ENCODE results near the gene IL17RE.
A peak's percentile ranks its signal among the peaks of the same experiment; 100 is the strongest.

The IL17RE gene

DNA sequence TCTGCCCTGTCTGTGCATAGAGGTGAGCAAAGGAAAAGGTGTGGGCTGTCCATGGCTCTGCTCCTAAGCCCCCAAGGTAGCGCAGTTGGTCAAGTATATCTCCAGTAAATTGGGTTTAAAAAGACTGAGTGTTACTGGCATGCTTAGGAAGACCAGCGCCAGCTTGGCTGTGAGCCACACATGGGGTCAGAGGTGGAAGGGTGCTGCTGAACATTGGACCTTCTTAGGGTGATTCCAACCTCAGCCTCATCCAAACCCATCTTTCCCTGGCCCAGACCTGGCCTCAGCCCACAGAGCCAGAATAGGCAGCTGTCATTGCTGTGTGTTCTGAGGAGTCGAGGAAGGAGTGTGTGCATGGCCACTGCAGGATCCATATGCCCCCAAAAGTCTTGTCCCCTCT lies 5.6 kb downstream of the IL17RE start:
- no peak for DNase-seq

DNA sequence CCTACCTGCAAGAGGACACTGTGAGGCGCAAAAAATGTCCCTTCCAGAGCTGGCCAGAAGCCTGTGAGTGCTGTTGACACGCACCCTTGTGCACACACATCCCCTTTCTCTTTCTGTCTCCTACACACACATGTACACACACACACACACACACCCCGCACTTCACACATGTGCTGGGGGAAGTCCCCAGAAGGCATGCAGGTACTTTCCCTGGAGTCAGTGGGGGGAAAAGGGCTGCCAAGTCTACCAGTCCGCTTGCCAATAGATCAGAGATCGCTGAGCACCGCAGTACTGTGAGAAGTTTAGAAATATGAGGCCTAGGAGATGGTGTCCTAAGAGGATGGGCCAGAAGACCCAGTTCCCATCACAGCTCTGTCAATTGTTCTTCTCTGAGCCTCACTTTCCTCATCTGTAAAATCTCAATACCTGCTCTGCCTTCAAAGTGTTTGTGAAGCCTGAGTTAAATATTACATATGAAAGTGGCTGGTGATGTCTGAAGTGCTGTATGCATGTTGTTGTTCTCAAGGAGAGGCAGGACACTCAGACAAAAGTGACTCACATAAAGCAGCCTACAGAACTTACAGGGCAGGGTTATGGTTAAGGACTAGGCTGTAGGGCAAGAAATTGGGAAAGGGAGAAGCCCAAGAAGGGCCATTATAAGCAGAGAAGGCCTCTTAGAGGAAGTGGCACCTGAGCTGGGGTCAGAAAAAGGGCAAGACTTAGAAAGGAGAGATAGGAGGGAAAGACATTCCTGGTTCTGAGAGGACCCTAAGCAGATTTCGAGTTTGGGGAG lies 6.8 kb downstream of the IL17RE start:
- no peak for DNase-seq

DNA sequence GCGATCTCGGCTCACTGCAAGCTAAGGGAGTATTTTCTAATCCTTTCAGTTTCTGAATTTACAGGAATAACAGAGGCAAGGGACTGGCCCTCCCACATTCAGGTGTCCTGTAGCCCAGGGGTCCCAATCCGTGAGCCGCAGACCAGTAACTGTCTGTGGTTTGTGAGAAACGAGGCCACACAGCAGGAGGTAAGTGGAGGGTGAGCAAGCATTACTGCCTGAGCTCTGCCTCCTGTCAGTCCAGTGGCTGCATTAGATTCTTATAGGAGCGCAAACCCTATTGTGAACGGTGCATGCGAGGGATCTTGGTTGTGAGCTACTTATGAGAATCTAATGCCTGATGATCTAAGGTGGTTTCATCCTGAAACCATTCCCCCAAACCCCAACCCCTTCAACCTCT lies 9.2 kb downstream of the IL17RE start:
- no peak for DNase-seq

- no peak for DNase-seq
These were observed 9.8 kb downstream of the IL17RE start for GRCh38 chr3:9912294-9912935.

GRCh38 chr3:9913601-9914000 lies 11.0 kb downstream of the IL17RE start:
- no peak for DNase-seq

- DNase-seq, result no peak
These were observed 11.4 kb downstream of the IL17RE start for GRCh38 chr3:9914011-9914410.

- DNase-seq, result no peak
These were observed 12.1 kb downstream of the IL17RE start for GRCh38 chr3:9914559-9915253.

DNA sequence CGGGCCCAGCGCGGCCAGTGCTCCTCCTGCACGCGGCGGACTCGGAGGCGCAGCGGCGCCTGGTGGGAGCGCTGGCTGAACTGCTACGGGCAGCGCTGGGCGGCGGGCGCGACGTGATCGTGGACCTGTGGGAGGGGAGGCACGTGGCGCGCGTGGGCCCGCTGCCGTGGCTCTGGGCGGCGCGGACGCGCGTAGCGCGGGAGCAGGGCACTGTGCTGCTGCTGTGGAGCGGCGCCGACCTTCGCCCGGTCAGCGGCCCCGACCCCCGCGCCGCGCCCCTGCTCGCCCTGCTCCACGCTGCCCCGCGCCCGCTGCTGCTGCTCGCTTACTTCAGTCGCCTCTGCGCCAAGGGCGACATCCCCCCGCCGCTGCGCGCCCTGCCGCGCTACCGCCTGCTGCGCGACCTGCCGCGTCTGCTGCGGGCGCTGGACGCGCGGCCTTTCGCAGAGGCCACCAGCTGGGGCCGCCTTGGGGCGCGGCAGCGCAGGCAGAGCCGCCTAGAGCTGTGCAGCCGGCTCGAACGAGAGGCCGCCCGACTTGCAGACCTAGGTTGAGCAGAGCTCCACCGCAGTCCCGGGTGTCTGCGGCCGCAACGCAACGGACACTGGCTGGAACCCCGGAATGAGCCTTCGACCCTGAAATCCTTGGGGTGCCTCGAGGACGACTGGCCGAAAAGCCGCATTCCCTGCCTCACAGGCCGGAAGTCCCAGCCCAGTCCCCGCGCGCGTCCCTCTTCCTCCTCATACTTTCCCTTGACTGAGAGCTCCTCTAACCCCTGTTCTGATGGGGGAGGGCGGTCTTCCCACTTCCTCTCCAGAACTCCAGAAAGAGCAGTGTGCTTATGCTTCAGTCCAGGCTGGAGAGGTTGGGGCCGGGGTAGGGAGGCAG lies 12.8 kb downstream of the IL17RE start:
- DNase-seq, result peak; percentile 87

GRCh38 chr3:9916346-9916733 lies 13.7 kb downstream of the IL17RE start:
- no peak for DNase-seq

GRCh38 chr3:9916734-9917680 lies 14.4 kb downstream of the IL17RE start, which contains the start of gene IL17RC:
TSS of gene IL17RC (plus strand) at chr3:9917098. CDS start at chr3:9917316, 218 bp downstream.
- DNase-seq, result peak; percentile 94

DNA sequence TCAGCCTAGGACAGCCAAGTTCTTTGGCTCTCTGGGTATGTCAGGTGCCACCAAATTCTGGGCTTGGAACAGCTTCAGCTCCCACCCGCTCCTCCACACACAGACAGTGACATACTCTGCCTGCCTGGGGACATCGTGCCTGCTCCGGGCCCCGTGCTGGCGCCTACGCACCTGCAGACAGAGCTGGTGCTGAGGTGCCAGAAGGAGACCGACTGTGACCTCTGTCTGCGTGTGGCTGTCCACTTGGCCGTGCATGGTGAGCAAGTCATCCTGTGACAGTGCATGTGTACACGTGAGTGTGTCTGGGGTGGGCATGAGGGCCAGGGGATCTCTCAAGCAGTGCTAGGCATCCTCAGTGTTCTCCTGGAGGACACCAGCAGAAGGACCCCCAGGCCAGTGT lies 15.2 kb downstream of the IL17RE start:
- no peak for DNase-seq

- DNase-seq, result no peak
These were observed 15.8 kb downstream of the IL17RE start for GRCh38 chr3:9918261-9919038.

- no peak for DNase-seq
These were observed 25.5 kb downstream of the IL17RE start for GRCh38 chr3:9928158-9928557.

GRCh38 chr3:9930804-9931418 lies 28.3 kb downstream of the IL17RE start:
- DNase-seq, result no peak

DNA sequence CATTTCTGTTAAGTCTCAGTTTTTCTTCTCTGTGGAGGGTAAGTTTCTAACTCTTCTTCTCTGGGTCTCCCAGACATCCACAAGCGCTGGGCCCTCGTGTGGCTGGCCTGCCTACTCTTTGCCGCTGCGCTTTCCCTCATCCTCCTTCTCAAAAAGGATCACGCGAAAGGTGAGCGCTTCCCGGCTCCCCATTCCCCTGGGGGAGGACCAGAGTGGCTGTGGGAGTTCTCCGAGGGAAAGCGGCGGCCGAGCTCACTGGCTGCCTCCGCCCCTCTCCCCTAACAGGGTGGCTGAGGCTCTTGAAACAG lies 29.8 kb downstream of the IL17RE start:
- DNase-seq, result no peak

DNA sequence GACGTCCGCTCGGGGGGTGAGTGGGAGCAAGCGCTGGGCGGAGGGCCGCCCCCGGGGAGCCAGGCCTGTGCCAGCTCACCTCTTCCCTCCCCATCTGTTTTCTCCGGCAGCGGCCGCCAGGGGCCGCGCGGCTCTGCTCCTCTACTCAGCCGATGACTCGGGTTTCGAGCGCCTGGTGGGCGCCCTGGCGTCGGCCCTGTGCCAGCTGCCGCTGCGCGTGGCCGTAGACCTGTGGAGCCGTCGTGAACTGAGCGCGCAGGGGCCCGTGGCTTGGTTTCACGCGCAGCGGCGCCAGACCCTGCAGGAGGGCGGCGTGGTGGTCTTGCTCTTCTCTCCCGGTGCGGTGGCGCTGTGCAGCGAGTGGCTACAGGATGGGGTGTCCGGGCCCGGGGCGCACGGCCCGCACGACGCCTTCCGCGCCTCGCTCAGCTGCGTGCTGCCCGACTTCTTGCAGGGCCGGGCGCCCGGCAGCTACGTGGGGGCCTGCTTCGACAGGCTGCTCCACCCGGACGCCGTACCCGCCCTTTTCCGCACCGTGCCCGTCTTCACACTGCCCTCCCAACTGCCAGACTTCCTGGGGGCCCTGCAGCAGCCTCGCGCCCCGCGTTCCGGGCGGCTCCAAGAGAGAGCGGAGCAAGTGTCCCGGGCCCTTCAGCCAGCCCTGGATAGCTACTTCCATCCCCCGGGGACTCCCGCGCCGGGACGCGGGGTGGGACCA lies 30.4 kb downstream of the IL17RE start:
- peak; percentile 84 for DNase-seq

- DNase-seq, result peak; percentile 96
These were observed 31.1 kb downstream of the IL17RE start, which contains the start of gene CRELD1 for GRCh38 chr3:9933561-9934234. TSS of gene CRELD1 (plus strand) at chr3:9933834. CDS start at chr3:9934439, 605 bp downstream.

- no peak for DNase-seq
These were observed 31.6 kb downstream of the IL17RE start for GRCh38 chr3:9934235-9934621.

- no peak for DNase-seq
These were observed 32.3 kb downstream of the IL17RE start for GRCh38 chr3:9934993-9935392.

Measured in femur (tissue), 1 donor.